Activated CD8-positive, alpha-beta memory T cell treated with anti-CD3 and anti-CD28 coated beads, Interleukin-2, amount 50 U/mL, for 48 hours (primary cell): ENCODE measurements around the gene ZNF740.

Source experiments
- DNase-seq: peaks from one replicate; pipeline ENCODE4 v3.0.0-alpha.2; 2020

The ZNF740 gene

DNA sequence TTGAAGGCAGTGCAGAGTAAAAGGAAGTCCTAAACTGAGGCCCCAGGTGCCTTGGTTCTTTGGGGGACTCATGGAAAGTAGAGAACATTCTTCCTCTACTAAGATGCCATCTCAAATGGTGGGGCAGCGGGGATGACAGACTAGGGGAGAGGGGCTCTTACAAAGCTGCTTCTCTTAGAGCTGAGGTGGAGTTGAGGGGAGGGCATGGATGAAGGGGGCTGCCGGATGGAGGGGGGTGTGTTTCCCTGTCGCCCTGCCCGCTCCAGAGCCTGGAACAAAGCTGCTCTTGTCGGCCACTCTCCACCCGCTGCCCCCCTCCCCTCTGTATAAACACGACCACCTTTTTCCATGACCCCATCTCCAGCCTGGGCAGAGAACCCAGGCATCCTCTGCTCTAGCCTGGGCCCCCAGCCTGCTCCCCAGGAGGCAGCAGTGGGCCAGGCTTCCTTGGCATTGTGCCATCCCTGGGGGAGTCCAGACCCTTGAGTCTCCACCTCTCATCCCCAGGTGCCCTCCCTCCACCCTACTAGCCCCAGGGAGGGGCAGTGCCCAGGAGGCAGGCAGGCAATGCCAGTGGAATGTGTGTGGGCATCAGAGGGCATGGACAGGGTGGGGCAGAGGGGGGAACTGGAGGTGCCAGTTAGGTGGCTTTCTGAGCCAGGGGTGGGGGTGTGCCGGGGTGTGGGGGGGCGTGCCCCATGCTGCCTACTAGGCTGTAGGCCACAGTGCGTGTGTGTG lies 49.8 kb downstream of the ZNF740 start:
- DNase-seq: no peak

- DNase-seq: no peak
These were observed 51.1 kb downstream of the ZNF740 start for GRCh38 chr12:53231671-53231920.

GRCh38 chr12:53231921-53232645 lies 51.6 kb downstream of the ZNF740 start, which contains the start of gene RARG:
Gene RARG, minus strand, starts transcription at chr12:53232209. Its CDS starts 4,664 bp downstream, at chr12:53227545.
- DNase-seq: peak; percentile 79

GRCh38 chr12:53232646-53233461 lies 52.3 kb downstream of the ZNF740 start:
- no peak for DNase-seq

DNA sequence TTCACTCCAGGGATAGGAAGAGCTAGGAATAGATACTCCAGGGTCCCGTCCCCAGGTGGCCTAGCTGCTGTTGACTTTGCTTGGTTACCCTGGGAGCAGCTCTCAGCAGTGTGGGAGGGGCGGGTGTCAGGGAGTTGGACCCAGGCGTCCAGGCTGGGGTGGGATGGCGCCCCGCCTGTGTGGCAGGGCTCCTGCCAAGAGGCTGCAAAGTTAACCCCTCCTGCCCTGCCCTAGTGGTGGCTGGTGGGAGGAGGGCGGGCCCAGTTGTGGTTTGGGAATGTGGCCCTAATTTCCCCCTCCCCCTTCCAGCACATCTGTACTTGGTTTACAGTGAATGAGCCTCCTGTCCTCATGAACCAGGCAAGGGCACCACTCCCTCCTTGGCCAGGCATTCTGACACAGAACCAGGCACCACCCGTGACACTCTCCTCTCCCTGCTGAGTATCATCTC lies 53.2 kb downstream of the ZNF740 start:
- no peak for DNase-seq

- DNase-seq: no peak
These were observed 53.9 kb downstream of the ZNF740 start for GRCh38 chr12:53234271-53234914.

DNA sequence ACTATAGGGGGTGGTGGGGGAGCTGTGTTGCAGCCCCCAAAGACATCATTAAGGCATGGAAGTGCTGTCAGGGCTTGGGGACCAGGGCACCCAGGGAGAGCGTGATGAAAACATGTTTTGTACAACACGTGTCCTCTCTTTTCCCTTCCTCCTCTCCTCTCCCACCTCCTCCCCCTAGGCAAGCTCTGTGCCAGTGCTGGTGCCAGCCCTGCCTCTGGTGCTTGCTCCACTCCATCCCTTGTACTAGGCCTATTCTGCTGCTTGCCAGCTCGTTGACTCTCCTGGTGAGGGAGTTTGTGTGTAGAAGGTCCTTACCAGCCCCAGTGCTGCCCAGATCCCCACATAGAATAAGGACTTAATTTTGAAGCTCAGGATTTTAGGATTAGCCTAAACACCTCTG lies 54.6 kb downstream of the ZNF740 start:
- DNase-seq: no peak

GRCh38 chr12:53235742-53236442 lies 55.4 kb downstream of the ZNF740 start:
- DNase-seq: peak; percentile 61

GRCh38 chr12:53236443-53237111 lies 56.1 kb downstream of the ZNF740 start:
- peak; percentile 59 for DNase-seq

GRCh38 chr12:53239643-53240258 lies 59.2 kb downstream of the ZNF740 start:
- no peak for DNase-seq

DNA sequence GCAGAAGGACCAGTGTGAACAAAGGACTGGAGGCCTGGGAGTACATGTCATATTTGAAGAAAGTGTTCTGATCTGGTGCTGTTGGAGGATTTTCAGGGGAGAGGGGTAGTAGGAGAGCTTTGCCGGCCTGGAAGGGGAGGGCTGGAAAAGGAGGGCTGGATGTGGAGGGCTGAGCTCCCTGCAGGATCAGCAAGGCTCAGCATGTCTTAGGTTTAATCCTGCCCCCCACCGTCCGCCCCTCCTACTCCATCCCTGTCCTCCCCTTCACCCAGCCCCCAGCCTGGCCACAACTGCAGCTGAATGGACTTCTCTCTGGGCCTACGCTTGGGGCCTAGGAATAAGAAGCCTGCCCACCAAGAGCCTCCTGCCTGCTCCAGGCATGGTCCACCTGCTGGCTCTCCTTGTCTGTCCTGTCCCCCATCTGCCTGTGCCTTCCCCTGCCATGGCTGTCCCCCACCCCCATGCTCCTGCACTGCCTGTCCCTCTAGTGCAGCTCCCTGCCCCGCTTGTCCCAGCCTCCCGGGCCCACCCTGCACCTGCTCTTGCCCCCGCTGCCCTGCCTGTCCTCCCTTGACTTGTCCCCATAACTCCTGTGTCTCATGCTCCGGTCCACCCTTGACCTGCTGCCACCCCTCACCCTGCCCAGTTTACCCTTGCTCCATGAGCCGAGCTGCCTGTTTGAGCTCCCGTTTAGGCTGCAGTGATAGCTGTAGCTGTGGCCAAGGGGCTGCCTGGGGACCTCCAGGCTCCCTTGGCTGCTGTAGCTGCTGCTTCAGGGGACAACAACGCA lies 61.3 kb downstream of the ZNF740 start:
- no peak for DNase-seq

GRCh38 chr12:53244337-53244736 lies 63.8 kb downstream of the ZNF740 start:
- DNase-seq: no peak
